ENCODE data around the gene IP6K2. TPM values are rescaled to one million over a fixed set of nuclear protein-coding genes. Genes with fewer than 3 reads are reported as not detected.

The IP6K2 gene, protein sequence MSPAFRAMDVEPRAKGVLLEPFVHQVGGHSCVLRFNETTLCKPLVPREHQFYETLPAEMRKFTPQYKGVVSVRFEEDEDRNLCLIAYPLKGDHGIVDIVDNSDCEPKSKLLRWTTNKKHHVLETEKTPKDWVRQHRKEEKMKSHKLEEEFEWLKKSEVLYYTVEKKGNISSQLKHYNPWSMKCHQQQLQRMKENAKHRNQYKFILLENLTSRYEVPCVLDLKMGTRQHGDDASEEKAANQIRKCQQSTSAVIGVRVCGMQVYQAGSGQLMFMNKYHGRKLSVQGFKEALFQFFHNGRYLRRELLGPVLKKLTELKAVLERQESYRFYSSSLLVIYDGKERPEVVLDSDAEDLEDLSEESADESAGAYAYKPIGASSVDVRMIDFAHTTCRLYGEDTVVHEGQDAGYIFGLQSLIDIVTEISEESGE
- total RNA-seq = 39.8 and 39.9 TPM in 2 replicates

GRCh38 chr3:48716982-48717746 is at the start of gene IP6K2:
IP6K2 (minus strand) TSS chr3:48717221; CDS start chr3:48695291, 21,930 bp downstream.

GRCh38 chr3:48685603-48686511 is 31.2 kb downstream of the IP6K2 start, which contains the start of gene NCKIPSD:
NCKIPSD (minus strand) TSS chr3:48685915; CDS start chr3:48685807, 108 bp downstream.

GRCh38 chr3:48662753-48663488 is 54.1 kb downstream of the IP6K2 start, which contains the start of gene CELSR3:
CELSR3 (minus strand) TSS chr3:48662886; CDS start chr3:48662634, 252 bp downstream.

Other genes with a start within 250 kb of the IP6K2 start
- gene SHISA5, start 213.0 kb downstream of the IP6K2 start, total RNA-seq = 86.5 and 110 TPM in 2 replicates
- 9.6 and 35.9 TPM in 2 replicates for gene PFKFB4, start 160.4 kb downstream of the IP6K2 start, total RNA-seq
- gene UCN2, start 153.4 kb downstream of the IP6K2 start, total RNA-seq = 6.0 and 8.5 TPM in 2 replicates
- 124 and 273 TPM in 2 replicates for gene COL7A1, start 121.9 kb downstream of the IP6K2 start, total RNA-seq
- 525 and 769 TPM in 2 replicates for gene UQCRC1, start 107.6 kb downstream of the IP6K2 start, total RNA-seq
- not detected in 2 replicates for gene TMEM89, start 95.5 kb downstream of the IP6K2 start, total RNA-seq
- gene SLC26A6, start 81.8 kb downstream of the IP6K2 start, total RNA-seq = 37.5 and 38.6 TPM in 2 replicates
- 1.4 and 3.4 TPM in 2 replicates for gene CELSR3, start 54.3 kb downstream of the IP6K2 start, total RNA-seq
- 7.9 and 11.8 TPM in 2 replicates for gene NCKIPSD, start 31.3 kb downstream of the IP6K2 start, total RNA-seq
- gene PRKAR2A, start 130.7 kb upstream of the IP6K2 start, total RNA-seq = 24.6 and 35.8 TPM in 2 replicates
- gene SLC25A20, start 181.7 kb upstream of the IP6K2 start, total RNA-seq = 5.5 and 8.9 TPM in 2 replicates
- 85.5 and 87.5 TPM in 2 replicates for gene ARIH2, start 201.6 kb upstream of the IP6K2 start, total RNA-seq

Measured in tracheal epithelial cell (primary cell).